Caco-2 (cell line): ENCODE results near the gene TEC. TPM values are rescaled to one million over a fixed set of nuclear protein-coding genes. Genes with fewer than 3 reads are reported as not detected.

ENCODE experiments used
- BruUV-seq: library from RNA; stranded (reverse); fragments of 400-500 nt; replicated peaks from 2 replicates; lab custom pipeline; 2021; lab: Mats Ljungman, UMichigan
- CTCF ChIA-PET: fragments of 300-600 bp; sonication (Branson Sonifier 250); formaldehyde crosslinking; loops from one replicate; lab custom pipeline; 2022; ENCODE audit warnings: antibody characterized with exemption; lab: Charles Lee
- POLR2A ChIA-PET: fragments of 300-600 bp; sonication (Branson Sonifier 250); formaldehyde crosslinking; loops from one replicate; lab custom pipeline; 2022; ENCODE audit warnings: antibody characterized with exemption; lab: Charles Lee
- DNase-seq, 2 experiments: peaks; one replicate each; pipeline versions ENCODE4 v3.0.0 to v3.0.0-alpha.2; 2020 to 2022
- H3K27me3 ChIP-seq: replicated peaks from 2 replicates; pipeline ENCODE4 v1.6.0; 2011; ENCODE audit warnings: low read length; ENCODE audit not compliant: control insufficient read depth, insufficient read depth
- H3K36me3 ChIP-seq: 2 replicates; pipeline ENCODE4 v1.5.1; 2011; ENCODE audit warnings: low read length; ENCODE audit not compliant: control insufficient read depth, insufficient read depth
- H3K4me1 ChIP-seq: fragments of 250-450 bp; sonication (Bioruptor Pico); 2 replicates; pipeline ENCODE4 v1.5.1; 2020; ENCODE audit warnings: mild to moderate bottlenecking
- H3K4me3 ChIP-seq: 2 replicates; pipeline ENCODE4 v1.5.1; 2011; ENCODE audit warnings: low read depth, mild to moderate bottlenecking, control low read depth, low read length
- H3K9me3 ChIP-seq: fragments of 250-450 bp; sonication (Bioruptor Pico); 2 replicates; pipeline ENCODE4 v1.5.1; 2020; ENCODE audit warnings: mild to moderate bottlenecking, moderate library complexity
- H3K27ac Mint-ChIP-seq: one replicate; pipeline ENCODE4 v1.8.0; 2022; ENCODE audit warnings: mixed read lengths; ENCODE audit not compliant: unreplicated experiment
- H3K27me3 Mint-ChIP-seq: one replicate; pipeline ENCODE4 v1.8.0; 2022; ENCODE audit warnings: mixed read lengths; ENCODE audit not compliant: insufficient read depth, unreplicated experiment
- H3K36me3 Mint-ChIP-seq: one replicate; pipeline ENCODE4 v1.8.0; 2022; ENCODE audit warnings: mild to moderate bottlenecking, mixed read lengths; ENCODE audit not compliant: insufficient read depth, unreplicated experiment
- H3K4me1 Mint-ChIP-seq: one replicate; pipeline ENCODE4 v1.8.0; 2022; ENCODE audit warnings: low read depth, mixed read lengths; ENCODE audit not compliant: unreplicated experiment
- H3K4me3 Mint-ChIP-seq: one replicate; pipeline ENCODE4 v1.8.0; 2022; ENCODE audit warnings: mild to moderate bottlenecking, moderate library complexity, mixed read lengths; ENCODE audit not compliant: unreplicated experiment
- H3K9me3 Mint-ChIP-seq: one replicate; pipeline ENCODE4 v1.8.0; 2022; ENCODE audit warnings: mixed read lengths; ENCODE audit not compliant: unreplicated experiment
- CTCF ChIP-seq, 2 experiments: fragments of 200-600 bp in 1 of 2; IDR thresholded peaks; 1 replicate in 1 of 2; 2 replicates in 1 of 2; pipeline versions ENCODE4 v1.5.1 to v1.8.0; 2011 to 2022; ENCODE audit warnings: antibody characterized with exemption in 1 of 2, control low read depth in 1 of 2, inconsistent platforms in 1 of 2, low read depth in 1 of 2, low read length in 1 of 2, mild to moderate bottlenecking in 1 of 2, moderate library complexity in 1 of 2; ENCODE audit not compliant: insufficient read depth in 1 of 2, severe bottlenecking in 1 of 2, unreplicated experiment in 1 of 2
- intact Hi-C: fragments of 100-400 bp; cut with micrococcal nuclease; formaldehyde crosslinking; loops from one replicate; pipeline ENCODE4 v1.10.0; 2022; ENCODE audit not compliant: unreplicated experiment
- total RNA-seq: library from RNA; stranded (reverse); gene quantifications from 2 replicates; pipeline ENCODE4 v1.2.3, GENCODE V29; 2022

The TEC gene
- total RNA-seq, 1 experiment from 2014 or later: 2.0 TPM

GRCh38 chr4:48127682-48128404 is 141.8 kb downstream of the TEC start:
- TF ChIP-seq CTCF (IDR thresholded peaks at IDR 0.05; ENCODE audit: insufficient read depth in 1 of 2, low read depth in 1 of 2, low read length in 1 of 2, severe bottlenecking in 1 of 2, unreplicated experiment in 1 of 2): peak; percentile 72 to 77
- DNase-seq: peak; percentile 88 to 89
- H3K27me3 Mint-ChIP-seq: no peaks in the 10 kb centered on the region
- ChIA-PET POLR2A (interaction anchor here (0.7 kb wide), 1 partner anchor 477 kb away, joined by 8 read pairs; no protein-coding TSS in a partner anchor), CTCF (interaction anchor here (0.6 to 1.6 kb wide), 11 partner anchors 9 to 418 kb away, joined by 3 to 8 read pairs (median 4); no protein-coding TSS in a partner anchor)
- Histone ChIP-seq H3K4me3 (no peak overlapping the region), H3K9me3 (no peaks in the 10 kb centered on the region), H3K27me3 (no peaks in the 10 kb centered on the region), H3K36me3 (no peaks in the 10 kb centered on the region), H3K4me1 (peaks cover 59% of the 10 kb centered on the region)
- peaks cover 41% of the 10 kb centered on the region for H3K4me1 Mint-ChIP-seq
- intact Hi-C loops: loop anchor here (1.0 to 5.0 kb wide), 6 partner anchors 13 to 418 kb away; partner anchors contain the start of gene TEC
- H3K9me3 Mint-ChIP-seq: no peaks in the 10 kb centered on the region
- peak overlapping the region; percentile 94 for H3K27ac Mint-ChIP-seq
- BruUV-seq: no TSS peak
- H3K4me3 Mint-ChIP-seq: peak overlapping the region; percentile 66
- H3K36me3 Mint-ChIP-seq: peaks cover 8% of the 10 kb centered on the region

GRCh38 chr4:48127231-48127630 is 142.4 kb downstream of the TEC start:
- peaks cover 58% of the 10 kb centered on the region for H3K4me1 ChIP-seq
- intact Hi-C loops: loop anchor here (1.0 to 5.0 kb wide), 6 partner anchors 14 to 419 kb away; partner anchors contain the start of gene TEC
- Mint-ChIP-seq H3K4me3 (peak overlapping the region; percentile 66), H3K36me3 (peaks cover 8% of the 10 kb centered on the region), H3K27me3 (no peaks in the 10 kb centered on the region), H3K27ac (peak overlapping the region; percentile 94), H3K4me1 (peaks cover 41% of the 10 kb centered on the region), H3K9me3 (no peaks in the 10 kb centered on the region)
- H3K4me3 ChIP-seq: no peak overlapping the region
- BruUV-seq: no TSS peak
- peak; percentile 58 to 61 for DNase-seq
- H3K27me3 ChIP-seq: no peaks in the 10 kb centered on the region
- CTCF ChIA-PET: interaction anchor here (0.5 to 1.6 kb wide), 10 partner anchors 9 to 490 kb away, joined by 3 to 8 read pairs (median 6); partner anchors contain the start of gene NFXL1
- no peaks in the 10 kb centered on the region for H3K36me3 ChIP-seq
- H3K9me3 ChIP-seq: no peaks in the 10 kb centered on the region
- POLR2A ChIA-PET: no interaction called here
- no peak for TF ChIP-seq CTCF (IDR thresholded peaks at IDR 0.05; ENCODE audit: insufficient read depth in 1 of 2, low read depth in 1 of 2, low read length in 1 of 2, severe bottlenecking in 1 of 2, unreplicated experiment in 1 of 2)

- H3K27ac Mint-ChIP-seq: peak overlapping the region; percentile 94
- H3K9me3 ChIP-seq: no peaks in the 10 kb centered on the region
- H3K27me3 ChIP-seq: no peaks in the 10 kb centered on the region
- no peak overlapping the region for H3K4me3 ChIP-seq
- no peaks in the 10 kb centered on the region for H3K27me3 Mint-ChIP-seq
- no peak for TF ChIP-seq CTCF (IDR thresholded peaks at IDR 0.05; ENCODE audit: insufficient read depth in 1 of 2, low read depth in 1 of 2, low read length in 1 of 2, severe bottlenecking in 1 of 2, unreplicated experiment in 1 of 2)
- no peaks in the 10 kb centered on the region for H3K9me3 Mint-ChIP-seq
- ChIA-PET POLR2A (no interaction called here), CTCF (interaction anchor here (0.6 to 1.5 kb wide), 2 partner anchors 149 to 491 kb away, joined by 6 to 8 read pairs; no protein-coding TSS in a partner anchor)
- no TSS peak for BruUV-seq
- no peak for DNase-seq
- peaks cover 36% of the 10 kb centered on the region for H3K4me1 Mint-ChIP-seq
- H3K4me1 ChIP-seq: peaks cover 52% of the 10 kb centered on the region
- no peaks in the 10 kb centered on the region for H3K36me3 ChIP-seq
- peaks cover 8% of the 10 kb centered on the region for H3K36me3 Mint-ChIP-seq
- intact Hi-C loops: loop anchor here (1.0 to 5.0 kb wide), 6 partner anchors 15 to 420 kb away; partner anchors contain the start of gene TEC
- H3K4me3 Mint-ChIP-seq: peak overlapping the region; percentile 66
Observed at GRCh38 chr4:48126621-48127020, 143.0 kb downstream of the TEC start.
